NCI-H1417 (cell line): Measurements from ENCODE around the gene IL36G.
"Not testable (repeated sequence)": the region's sequence is repeated elsewhere in the genome, so short reads cannot be mapped to it uniquely, and the experiment has no call there.

Experiments used
- DNase-seq, 3 experiments: peaks; one replicate each; lab custom pipeline; 2025; lab: John Stamatoyannopoulos, UW

IL36G gene

DNA sequence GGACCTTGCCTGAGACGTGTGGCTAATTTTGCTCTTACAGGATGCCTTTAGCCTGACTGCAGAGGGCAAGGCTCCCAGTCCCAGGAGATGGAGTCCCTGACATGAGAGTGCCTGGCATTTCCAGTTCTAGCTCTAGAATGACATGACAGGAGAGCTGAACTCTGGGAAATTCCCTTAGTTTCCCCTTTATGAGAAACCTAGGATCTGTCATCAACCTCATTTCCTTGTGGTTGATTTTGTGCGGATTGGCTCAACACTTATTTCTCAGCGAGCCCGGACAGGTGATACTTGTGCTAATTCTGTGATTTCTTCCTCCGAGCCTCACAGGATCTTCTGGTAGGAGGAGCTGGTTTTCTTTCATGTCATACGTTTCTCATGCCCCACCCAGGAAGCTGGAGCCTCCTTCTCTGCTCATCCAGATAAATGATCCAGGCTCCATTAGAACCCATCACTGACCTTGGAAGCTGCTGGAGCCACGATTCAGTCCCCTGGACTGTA lies at the start of gene IL36G:
Gene IL36G, plus strand, starts transcription at position 448 of the 498 bp plus-strand sequence. CDS start 633 bp downstream, outside the sequence.
- DNase-seq: no peak

DNA sequence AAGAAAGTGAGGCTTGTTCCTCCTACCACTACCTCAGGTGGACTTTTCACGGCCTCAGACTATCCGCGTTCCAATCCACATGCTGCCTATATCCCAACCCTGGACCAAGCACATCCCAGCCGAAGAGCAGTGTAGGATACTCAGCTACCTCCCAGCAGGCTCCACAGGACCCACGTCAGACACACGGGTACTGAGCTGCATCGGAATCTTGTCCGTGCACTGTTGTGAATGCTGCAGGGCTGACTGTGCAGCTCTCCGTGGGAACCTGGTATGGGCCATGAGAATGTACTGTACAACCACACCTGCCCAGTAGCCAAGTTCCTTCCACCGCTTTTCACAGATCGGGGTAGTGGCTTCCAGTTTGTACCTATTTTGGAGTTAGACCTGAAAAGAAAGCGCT lies 44.5 kb upstream of the IL36G start:
- DNase-seq: no peak

DNA sequence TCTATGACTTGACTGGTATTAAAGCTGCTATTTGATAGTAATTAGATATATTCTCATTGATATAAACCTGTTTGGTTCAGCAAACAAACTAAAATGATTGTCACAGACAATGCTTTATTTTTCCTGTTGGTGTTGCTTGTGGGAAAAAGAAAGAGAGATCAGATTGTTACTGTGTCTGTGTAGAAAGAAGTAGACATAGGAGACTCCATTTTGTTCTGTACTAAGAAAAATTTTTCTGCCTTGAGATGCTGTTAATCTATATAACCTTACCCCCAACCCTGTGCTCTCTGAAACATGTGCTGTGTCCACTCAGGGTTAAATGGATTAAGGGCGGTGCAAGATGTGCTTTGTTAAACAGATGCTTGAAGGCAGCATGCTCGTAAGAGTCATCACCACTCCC lies 43.7 kb upstream of the IL36G start:
- not testable (repeated sequence) for DNase-seq

DNA sequence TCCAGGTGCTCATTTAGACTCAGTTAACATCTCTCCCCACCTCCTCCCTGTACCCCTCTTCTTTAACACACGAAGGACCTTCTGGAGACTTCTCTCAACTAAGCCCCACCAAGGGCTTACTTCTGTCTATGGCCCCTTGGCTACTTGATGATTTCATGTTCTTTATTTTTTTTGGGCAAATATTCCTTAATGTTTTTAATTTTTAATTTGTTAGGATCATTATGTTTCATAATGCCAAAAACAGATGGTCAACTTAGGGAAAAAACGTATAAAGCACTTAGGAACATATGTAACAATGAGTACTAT lies 40.9 kb upstream of the IL36G start:
- DNase-seq: no peak

DNA sequence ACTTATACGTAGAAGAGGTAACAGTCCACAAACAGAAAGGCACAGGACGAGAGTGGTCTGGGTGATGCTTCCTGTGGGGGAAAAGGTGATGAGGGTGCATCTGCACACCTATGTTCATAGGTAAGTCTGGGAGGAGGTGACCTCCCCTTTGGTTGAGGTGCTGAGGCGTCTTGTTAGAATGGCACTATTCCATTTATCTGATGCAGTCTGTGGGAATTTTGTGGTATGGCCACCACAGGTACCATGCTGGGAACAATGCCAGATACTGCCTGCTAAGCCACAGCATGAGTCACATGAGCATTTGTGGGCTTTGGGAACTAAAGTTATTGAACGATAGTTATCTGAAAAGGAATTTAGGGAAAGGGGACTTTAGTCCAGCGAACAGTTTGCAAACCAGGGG lies 38.9 kb upstream of the IL36G start:
- no peak for DNase-seq

DNA sequence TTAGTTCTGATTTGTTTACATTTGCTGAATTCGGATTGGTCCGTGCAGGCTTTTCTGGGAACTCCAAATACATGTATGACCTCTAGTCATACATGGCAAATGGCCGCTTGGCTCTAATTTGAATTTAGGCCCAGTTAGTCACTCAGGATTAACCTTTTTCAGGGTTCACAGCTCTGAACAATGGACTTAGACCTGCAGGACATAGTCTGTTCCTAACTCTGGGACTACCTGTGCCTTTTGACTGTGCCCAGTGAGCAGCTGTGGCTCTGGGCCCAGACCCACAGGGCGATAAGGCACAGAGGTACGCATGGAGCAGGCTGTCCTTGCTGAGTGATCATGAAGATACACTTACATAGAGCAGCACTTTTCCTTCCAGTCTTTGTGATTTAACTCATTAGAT lies 38.4 kb upstream of the IL36G start:
- DNase-seq: no peak

DNA sequence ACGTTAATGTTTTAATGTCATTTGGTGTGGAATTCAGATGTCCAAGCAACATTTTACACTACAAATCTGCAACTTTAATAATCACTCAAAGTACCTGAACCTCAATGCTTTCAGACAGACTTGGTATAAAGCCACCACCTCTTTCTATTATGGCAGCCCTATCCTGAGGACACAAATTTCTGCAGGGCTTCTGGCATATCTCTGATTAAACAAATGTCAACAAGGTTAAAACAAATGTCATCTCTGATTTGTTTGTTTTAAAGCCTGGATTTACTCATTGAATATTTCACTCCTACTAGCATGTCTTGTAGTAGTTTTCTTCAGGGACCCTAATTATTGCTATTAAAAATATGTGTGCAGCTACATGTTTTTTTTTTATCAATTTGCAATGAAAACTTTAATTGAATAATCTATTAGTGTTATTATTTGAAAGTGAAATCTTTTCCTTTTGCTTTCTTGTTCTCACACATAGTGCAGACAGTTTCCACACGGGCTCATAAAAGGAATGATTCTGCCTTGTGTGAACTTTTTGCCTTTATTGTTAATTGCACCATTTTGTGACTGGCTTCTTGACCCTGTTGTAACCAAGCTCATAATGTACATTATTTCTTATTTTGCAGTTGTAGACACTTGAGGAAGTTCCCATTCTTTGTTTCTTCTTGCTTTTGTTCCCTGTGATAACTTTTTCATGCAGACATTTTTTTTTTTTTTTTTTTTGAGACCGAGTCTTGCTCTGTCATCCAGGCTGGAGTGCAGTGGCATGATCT lies 36.8 kb upstream of the IL36G start:
- DNase-seq: no peak

DNA sequence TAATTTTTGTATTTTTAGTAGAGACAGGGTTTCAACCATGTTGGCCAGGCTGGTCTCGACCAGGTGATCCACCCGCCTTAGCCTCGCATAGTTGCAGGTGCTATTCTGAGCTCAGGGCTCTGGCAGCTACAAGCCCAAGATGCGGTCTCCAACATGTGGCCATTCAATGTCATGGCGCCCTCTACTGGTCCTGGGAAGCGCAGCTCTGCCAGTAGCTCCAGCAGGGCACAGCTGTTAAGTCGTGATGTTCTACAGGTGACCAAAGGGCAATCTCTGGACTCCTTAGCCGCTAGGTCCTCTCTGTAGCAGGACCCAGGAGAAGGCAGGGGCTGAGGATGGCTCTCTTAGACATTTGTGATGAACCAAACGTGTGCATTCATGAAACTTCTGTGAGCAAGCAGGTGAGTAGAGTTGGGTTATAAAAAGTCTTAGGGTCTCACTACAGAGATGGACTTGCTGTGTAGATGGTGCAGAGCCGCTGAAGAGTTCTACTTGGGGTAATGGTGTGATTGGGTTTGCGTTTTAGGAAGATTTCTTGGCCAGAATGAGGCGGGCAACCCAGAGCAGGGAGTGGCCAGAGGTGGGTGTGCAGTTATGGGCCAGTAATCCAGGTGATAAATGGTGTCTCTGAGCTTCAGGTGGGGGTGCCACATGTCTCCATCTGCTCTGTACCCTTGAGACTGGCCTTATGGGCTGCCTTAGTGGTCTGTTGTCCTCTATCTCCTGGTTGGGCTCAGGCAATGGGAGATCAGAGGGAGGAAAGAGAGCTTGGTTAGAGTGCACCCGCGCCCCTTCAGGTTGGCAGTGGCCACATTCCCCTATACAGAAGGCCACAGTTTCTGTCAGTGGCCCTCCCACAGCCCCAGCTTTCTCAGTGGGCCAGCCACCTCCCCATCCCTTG lies 35.8 kb upstream of the IL36G start:
- DNase-seq: peak; percentile 44 to 67 (median 64)

DNA sequence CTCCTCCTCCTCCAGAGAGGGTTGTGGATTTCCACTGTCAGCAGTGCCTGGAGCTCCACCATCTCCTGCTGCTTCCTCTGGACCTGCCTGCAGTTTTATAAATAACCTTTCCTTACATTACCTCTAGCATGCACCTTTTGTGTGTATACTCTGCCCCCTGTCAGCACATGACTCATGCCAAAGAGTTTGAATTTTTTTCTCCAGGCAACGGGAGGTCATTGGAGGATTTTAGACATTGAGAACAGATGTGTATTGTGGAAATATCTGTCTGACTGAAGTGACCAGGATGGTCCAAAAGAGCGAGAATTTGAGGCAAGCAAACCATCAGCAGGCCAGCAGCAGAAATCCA lies 35.2 kb upstream of the IL36G start:
- DNase-seq: peak in 2 of 3 experiments; percentile 11 to 39

DNA sequence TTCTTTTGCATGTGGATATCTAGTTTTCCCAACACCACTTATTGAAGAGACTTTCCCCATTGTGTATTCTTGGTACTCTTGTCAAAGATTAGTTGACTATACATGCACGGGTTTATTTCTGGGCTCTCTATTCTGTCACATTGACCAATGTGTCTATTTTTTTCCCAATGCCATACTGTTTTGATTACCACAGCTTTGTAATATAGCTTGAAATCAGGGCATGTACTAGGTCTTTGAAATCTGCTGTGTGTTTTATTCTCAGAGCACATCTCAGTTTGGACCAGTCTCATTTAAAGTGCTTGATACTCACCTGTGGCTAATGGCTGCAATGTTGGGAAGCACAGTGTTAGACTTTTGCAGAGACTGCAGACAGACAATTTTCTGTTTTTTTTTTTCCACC lies 32.8 kb upstream of the IL36G start:
- DNase-seq: no peak

DNA sequence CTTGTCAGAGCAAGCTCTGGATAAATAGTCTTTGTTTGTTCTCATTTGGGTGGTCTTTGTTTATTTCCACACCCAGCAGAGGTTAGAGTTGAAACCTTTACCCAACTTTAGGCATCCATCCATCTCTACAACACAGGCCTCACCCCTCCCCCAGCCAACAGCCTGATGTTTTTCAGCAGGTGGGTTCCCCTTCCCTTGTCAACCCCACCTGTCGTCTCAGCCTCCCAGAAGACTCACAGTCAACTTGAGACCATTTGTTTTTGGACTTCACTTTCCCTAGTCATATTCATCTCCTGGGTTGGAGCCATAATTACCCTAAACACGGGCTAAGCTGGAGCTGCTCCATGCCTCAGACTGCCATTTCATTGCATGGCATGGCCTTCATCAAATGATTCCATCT lies 31.7 kb upstream of the IL36G start:
- no peak for DNase-seq

DNA sequence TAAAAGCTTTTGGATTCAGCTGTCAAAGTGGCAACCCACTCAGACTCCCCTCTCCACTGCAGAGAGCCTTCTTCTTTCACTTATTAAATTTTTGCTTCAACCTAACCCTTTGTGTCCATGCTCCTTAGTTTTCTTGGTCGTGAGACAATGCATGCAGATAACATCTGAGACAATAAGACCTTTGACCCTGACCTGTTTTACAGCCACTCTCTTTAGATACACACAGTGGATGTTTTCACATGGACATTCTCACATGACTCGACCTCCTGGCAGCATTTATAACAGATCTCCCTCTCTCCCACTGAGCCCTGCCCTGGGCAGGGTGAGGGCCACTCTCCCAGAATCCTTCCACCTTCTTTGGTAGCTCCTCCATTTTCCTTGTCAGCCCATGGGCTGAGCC lies 30.4 kb upstream of the IL36G start:
- no peak for DNase-seq

DNA sequence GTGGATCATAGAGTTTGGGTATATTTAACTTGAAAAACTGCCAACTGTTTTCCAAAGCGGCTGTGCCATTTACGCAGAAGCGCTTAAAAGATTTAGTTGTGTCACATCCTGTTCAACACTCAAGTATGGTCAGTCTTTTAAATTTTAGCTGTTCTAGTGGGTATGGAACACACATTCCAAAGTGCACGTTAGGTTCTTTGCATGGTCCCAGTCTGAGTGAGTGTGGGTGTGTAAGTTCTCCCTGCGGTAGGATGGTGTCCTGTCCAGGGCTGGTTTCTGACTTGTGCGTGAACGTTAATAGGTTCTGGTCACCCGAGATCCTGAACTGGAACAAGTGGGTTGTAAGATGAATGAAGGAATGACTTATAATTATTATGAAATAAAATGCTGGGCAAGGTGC lies 28.4 kb upstream of the IL36G start:
- DNase-seq: no peak

DNA sequence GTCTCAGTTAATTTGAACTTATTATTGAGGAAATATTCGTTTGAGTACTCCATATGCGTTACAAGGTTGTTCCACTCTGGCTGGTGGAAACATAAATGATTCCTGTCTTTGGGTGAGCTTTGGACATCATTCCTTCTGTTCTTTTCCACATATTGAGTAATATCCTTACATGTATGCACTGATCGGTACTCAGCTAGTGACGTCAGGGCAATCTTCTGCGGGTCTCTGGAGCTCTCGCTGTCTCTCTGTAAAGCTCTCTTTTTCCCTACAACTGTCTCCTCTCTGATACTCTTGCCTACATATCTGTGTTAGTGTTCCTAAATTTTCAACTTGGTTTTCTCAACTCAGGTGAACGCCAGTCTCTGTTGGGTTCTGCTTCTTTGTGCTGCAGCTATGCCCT lies 23.4 kb upstream of the IL36G start:
- DNase-seq: no peak

DNA sequence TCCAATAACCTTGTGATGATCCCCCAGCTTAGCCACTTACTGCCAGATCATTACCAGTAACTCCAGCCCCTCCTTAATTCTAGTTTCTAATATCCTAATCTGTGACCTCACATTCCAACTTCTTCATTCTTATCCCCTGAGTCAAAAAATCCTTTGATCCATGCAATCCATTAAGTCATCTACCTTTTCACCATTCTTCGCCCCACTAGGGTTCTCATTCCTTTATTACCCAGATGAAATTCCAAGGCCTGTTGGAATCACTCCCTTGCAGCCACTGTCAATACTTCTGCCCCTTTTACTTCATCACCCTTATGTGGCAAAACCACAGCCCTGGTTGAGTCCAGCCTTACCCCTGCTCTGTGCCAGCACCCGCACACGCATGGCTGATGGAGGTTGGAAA lies 20.3 kb upstream of the IL36G start:
- DNase-seq: no peak

DNA sequence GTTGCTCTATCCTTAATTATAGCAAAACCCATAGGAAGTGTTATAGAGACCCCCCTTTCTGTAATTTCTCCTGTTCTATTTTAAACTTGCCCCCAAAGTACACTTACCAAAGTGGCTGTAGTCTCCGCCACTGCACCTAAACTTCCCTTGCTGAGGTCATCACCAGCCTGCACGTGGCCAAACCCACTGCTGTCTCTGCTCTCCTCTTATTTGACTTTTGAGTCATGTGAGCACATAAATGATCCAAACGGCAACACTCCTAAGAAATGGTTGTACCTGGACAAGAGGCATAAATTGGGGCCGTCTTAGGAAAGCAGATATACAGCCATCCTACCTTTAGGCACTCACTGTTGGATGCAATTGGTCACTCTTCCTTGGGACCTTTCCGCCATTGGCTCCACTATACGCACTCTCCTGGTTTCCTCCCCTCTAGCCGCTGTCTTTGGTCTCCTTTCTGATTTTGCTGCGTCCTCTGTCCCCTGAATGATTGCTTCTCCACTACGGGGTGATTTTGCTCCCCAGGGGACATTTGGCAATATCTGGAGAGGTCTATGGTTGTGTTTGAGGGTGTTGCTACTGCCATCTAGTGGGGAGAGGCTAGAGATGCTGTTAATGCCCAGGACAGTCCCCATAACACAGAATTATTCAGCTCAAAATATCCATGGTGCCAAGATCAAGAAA lies 19.2 kb upstream of the IL36G start:
- DNase-seq: peak; percentile 24 to 81 (median 51)

DNA sequence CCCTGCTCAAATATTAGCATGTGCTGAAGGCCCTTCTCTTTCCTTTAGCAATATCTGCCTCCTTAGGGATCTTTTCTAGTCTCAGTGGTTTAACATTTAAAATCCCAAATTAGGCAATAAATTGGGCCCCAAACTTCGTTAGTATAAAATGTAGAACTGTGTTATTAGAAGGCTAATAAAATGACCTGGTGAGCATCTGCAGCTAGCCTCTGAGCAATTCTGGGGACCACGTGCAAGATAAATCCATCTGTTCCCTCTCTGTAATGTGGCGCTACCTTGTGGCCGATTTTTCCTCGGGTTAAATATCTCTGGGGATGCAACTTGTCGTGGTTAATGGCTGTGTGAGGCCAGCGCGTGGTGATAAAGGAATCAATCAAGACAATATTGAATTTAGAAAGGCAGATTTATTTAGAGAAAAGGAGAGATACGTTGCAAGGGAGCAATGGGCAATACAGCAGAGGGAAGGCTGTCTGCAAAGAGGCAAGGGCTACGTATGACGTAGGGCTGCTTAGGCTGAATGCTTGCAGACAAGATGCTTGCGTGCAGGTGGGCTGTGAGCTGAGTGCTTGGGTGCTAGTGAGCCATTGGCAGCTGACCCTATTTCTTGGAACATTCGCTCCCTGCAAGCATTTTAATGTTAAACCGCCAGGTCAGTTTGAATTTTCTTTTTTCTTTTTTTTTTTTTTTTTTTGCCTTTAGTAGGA lies 18.5 kb upstream of the IL36G start:
- peak in 1 of 3 experiments; percentile 45 for DNase-seq

DNA sequence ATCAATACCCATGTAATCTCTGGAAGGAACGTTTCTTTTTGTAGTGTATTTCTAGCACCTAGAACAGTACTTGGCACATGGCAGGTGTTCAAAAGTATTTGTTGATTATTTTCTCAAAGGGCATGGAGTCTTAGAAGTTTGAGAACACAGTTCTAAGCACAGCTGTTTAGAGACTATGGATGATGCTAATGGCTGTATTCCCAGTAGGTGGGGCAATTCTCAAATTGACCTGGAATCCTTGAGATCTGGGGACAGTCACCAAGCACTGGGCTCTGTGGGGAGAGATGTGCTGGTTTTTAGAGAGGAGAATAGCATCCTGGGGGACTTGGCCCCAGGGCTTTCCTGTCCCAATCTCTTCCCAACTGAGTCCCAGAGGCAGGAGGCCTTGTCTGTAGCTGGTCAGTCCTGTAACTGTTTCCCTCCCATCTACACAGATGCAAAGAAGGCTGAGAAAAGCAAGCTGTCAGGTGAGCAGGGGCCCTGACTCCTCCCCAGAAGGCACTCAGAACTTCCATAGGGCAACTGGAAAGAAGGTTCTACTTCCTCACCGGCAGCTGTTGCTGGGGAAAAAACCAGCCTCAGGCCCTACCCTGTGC lies 17.5 kb upstream of the IL36G start:
- DNase-seq: no peak

DNA sequence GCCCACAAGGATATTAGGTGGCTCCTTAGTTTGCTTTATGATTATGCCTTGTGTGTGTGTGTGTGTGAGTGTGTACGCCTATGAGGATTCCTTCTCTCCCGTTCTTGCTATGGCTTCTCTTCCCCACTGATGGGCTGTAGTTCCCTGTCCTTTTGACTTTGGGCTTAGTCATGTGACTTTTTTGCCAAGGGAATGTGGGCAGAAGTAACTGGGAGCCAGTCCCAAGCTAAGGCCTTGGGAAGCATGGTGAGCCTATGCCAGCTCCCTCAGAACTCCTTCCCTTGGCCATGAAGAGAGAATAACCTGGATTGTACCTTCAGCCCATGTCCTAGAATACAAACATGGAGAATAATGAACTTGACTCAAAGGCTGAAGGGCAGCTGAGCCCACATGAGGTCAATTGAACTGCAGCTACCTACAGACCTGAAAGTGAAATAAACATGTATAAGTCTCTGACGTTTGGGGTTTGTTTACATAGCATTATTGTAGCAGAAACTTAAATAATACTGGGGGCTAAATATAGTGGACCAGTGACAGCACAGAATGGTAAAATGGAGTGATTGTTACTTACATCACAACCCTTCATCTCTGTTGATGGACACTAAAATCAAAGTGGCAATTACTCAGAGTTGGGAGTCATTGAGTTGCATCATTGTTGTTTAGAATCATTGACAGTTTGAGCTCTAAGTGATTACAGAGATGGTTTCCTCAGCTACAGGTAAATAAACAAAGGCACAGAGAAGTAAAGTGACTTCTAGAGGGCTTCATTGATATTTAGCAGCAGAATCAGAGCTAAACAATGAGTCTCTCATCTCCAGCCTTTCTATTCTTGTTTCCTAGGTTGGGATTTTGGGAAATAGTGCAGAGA lies 15.3 kb upstream of the IL36G start:
- peak in 1 of 3 experiments; percentile 26 for DNase-seq

DNA sequence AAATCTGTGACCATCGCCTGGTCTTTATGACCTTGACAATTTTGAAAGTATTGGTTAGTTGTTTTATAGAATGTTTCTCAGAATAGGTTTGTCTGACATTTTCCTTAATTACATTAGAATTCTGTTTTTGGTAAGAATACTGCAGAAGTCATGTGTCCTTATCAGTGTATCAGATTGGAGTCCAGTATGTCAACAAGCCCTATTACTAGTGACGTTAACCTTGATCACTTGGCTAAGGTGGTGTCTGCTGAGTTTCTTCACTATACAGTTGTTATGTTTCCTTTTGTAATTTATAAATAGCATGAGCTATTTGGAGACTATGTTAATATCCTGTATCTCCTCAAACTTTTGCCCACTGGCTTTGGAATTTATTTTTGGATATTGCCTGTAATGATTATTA lies 10.8 kb upstream of the IL36G start:
- DNase-seq: no peak
